Stimulated activated CD8-positive, alpha-beta memory T cell treated with anti-CD3 and anti-CD28 coated beads, Interleukin-4, amount 100 ng/mL, for 4 hours (primary cell): ENCODE measurements around the gene CPVL.

Source experiments
- DNase-seq, 2 donors: peaks; one replicate each; pipeline ENCODE4 v3.0.0-alpha.2; 2020; ENCODE audit warnings: low read depth in 2 of 2, low spot score in 1 of 2

CPVL gene

DNA sequence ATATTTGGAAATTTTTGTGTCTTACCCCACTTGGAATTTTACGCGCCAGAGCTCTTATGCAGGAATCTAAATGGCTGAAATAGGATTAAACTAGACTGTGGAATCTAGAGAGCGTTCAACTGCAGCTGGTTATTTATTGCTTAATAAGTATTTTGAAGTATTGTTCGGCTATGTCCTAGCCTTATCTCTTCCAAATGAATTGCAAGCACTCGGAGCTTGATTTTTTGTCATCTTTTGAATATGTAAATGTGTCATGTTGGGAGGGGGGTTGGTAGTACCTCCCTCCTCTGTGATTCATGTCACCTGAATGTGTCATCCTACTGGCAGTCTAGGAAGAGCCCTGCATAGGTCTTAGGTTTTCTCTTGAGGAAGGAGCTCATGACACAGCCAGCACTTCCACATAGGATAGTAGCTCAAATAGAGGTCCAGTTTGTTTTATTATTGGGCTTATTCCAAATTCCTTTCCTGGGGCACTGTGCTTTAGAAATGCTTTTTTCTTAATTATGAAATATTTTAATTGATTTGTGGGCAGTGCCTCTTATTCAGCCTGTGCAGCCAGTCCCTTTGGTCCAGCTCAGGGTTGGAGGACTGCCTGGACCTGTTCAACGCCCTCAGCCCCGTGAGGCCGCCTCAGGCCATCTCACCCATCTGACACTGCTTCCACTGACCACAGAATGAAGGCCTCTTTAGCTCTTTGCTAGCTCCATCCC lies 165.7 kb downstream of the CPVL start:
- DNase-seq, result no peak

DNA sequence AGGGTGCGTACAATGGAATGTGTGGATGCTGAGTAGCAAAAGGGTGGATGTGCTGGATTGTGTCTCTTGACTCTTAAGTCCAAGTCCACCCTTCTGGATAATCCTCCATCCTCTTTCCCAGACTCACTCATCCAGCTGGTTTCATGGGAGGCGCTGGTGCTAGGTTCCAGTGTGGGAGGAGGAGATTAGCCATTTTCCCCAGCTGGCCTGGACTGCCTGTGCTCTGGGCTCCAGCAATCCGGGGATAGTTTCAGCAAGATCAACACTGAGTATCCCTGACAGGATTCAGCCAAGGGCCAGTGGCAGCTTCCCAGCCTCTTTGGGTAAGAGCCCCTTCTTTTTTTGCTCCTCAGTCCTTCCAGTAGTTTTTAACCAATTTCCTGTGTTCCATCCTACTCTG lies 166.6 kb downstream of the CPVL start:
- no peak for DNase-seq

DNA sequence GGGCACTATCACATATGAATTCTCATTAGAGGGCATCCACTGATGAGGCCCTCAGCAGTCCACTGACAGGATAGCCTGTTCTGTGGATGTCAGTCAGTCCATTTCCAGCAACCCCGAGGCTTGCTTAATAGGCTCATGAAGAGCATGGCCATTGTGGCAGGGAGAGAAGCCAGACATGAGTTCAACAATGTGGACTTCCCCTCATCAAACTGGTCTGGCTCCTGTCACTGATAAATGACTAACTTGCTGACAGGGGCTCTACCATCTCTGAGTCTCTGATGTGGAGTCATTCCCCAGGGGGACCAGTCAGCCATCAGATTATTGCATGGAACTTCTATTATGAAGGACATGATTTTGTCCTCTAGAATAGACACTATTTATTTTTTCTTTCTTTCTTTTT lies 168.5 kb downstream of the CPVL start:
- no peak for DNase-seq

DNA sequence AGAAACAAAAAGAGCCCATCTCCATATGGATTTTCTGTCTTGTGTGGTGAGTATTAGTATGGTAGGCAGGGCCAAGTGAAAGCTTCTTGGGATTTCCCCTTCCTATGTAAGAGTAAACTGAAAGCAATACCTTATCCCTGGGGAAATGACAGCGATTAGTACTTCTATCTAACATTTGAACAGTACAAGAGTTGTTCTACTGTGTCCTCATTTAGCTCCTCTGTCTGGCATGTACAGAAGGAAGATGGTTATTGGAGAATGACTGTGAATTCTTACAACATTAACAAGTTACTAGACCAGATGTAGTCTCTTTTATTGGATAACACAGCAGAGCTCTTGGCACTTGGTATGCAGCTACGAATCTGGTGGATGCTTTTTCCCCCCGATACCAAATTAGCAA lies 170.3 kb downstream of the CPVL start:
- no peak for DNase-seq

DNA sequence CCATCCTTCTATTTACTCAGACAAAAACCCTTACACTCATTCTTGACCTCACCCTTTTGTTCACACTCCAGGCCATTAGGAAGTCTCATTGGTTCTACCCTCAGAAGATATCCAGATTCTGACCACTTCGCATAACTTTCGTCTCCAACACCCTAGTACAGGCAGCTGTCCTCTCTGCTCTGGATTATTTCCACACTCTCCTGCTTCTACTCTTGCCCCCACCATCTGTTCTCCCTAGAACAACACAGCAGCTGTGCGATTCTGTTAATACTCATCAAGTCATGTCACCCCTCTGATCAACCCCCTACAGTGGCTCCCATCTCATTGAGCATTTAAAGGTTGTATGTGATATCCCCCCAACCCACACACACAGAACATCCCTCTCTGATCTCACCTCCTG lies 172.7 kb downstream of the CPVL start:
- DNase-seq, result no peak

DNA sequence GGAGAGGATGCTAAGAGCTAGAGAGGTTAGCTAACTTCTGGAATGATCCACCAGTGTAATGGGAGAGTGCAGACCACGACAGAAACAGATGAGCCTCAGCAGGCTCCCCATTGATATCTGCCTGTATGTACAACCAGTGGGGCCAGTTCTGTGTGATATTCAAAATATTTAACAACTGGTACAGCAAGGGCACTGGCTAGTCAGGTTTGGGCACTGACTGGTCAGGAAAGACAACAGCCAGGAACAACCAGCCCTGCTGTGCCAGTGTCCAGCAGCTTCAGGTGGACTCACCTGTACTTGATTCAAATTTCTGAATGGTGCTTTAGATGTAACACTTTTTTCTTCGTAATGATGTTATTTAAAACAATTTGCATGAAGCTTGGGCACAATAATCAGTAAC lies 182.3 kb downstream of the CPVL start:
- no peak for DNase-seq

DNA sequence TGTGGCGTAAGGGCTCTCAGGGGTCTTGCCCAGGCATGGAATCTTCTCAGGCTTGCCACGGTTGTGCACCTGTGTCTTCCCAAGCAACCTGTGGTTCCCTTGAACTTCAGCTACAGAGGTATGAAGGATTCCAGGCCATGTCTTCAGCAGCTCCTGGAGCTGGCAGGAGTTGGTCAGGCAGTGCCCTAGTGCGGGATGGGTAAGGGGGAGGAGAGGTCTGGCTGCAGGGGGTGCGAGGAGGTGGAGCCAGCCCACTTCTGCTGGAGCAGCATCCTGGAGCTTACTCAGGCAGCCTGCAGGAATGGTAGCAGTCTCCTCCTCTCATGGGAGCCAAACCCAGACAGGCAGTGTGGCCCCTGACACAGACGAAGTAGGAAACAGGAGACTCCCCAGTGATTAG lies 184.4 kb downstream of the CPVL start:
- DNase-seq, result no peak

DNA sequence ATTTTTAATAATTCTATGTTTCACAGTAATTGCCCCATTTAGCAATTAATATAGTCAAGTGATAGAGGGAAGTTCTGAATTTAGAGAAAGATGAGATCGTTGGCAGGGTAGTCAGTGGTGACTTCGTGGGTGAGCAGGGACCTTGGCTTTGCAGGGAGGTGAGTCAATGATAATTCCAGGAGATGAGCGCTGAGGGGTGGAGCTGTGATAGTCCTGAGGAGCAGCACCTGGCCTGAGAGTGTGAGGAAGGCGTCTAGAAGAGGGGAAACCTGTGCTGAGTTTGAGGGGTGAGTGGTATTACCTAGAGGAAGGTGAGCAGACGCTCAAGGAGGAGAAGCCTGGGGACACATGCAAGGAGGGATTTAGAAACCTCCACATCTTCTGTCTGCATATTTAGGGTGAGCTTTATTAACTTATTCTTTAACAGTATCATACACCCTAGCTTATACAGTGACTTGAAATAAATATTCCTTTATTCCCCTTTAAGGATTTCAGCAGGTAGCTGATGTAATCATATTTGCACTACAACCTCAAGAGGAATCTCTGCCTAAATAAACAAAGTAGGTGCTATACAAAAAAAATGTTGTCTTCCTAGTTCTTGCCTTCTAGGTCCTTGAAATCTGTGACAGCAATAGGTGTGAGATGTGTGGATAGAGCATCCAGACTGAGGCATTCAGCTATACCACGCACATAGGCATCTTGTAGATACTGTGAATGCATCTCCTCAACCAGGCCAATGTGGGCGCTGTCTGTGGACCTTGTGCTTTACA lies 186.1 kb downstream of the CPVL start:
- DNase-seq, result no peak

DNA sequence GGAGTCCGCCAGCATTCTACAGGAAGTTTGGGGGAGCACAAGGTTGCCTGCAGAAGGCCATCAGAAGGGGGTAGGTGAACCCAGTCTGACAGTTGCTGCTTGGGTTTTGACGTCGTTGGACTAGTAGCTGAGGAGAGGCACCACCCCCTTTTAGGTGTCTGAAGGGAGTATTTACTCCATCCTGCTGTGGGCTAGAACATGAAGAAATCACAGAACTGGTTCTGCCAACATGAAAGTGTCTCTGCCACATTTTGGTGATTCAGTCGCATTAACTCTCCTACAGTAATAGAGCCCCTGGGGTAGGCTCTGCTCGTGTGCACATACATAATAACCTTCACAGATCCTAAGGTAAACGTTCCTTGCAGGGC lies 187.4 kb downstream of the CPVL start:
- DNase-seq, result no peak

DNA sequence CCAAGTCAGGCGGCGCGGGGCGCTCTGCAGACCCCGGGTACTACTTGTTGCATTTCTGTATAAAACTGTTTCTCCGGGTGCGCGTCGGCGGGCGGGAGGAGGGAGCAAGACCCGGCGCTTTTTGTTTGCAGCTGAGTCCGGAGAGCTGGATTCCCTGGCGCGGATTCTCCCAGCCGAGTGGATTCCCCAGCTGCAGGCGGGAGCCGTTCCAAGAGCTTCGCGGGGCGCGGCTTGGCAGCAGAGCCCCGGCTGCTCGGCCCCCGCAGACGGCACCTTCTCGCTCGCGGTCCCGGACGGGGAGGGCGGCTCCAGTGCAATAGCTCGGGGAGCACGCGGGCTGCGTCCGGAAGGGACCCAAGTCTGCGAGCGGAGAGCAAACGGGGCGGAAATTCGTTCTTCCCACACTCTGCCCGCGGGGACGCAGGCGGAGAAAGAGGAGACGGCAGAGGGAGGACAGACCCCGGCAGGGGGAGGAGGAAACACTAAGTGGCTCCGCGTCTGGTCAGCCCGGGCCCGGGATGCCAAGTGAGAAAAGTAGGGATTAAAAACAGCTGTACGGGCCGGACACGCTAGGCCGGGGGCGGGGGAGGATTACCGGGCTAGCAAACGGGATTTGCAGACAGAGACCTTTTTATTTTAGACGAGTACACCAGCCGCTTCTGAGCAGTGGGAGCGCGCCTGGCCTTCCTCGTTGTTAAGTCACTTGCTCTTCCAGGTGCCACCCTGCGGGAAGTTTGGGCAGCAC lies 187.9 kb downstream of the CPVL start, which contains the start of gene TRIL:
Gene TRIL (minus strand): TSS at position 96 of the 745 bp plus-strand sequence. CDS start 284 bp downstream, outside the sequence.
- no peak for DNase-seq

DNA sequence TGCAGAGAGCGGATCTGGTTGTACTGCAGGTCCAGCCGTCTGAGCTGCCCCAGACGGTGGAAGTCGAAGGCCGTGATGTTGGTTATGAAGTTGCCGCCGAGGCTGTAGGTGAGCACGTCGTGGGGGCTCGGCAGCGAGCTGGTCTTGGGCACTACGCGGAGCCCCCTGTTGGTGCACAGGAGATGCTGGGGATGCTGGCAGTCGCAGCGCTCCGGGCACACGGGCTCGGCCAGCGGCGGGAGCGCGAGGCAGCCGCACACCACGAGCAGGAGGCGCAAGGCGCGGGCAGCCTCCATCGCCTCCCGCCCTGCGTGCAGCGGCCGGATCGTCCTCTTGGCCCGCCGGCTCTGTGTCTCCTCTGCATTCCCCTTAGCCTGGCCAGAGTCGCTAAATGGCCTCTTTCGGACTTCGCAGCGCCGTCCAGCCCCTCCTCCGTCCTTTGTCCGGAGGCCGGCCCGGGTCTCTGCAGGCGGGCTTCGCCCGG lies 188.5 kb downstream of the CPVL start:
- no peak for DNase-seq

DNA sequence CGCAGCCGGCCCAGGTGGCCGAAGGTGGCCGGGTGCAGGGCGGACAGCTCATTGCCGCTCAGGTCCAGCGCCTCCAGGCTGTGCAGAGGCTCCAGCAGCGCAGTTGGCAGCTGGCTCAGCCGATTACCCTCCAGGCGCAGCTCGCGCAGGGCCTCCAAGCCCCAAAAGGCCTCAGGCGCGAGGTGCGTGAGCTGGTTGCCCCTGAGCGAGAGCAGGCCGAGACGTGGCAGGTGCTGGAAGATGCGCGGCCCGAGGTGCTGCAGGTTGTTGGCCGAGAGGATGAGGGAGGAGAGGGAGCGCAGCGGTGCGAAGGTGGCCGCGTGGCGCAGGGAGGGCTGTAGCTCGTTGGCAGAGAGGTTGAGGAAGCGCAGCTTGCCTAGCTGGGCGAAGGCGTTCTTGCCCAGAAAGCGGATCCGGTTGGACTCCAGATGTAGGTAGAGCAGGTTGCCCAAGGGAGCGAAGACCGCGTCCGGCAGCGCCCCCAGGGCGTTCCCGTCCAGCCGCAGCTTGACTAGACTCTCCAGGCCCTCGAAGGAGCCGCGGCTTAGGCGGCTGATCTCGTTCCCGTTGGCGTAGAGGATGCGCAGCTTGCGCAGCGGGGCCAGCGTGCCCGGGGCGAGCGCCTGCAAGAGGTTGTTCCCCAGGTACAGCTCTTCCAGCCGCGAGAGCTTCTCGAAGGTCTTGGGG lies 189.1 kb downstream of the CPVL start:
- DNase-seq, result no peak

DNA sequence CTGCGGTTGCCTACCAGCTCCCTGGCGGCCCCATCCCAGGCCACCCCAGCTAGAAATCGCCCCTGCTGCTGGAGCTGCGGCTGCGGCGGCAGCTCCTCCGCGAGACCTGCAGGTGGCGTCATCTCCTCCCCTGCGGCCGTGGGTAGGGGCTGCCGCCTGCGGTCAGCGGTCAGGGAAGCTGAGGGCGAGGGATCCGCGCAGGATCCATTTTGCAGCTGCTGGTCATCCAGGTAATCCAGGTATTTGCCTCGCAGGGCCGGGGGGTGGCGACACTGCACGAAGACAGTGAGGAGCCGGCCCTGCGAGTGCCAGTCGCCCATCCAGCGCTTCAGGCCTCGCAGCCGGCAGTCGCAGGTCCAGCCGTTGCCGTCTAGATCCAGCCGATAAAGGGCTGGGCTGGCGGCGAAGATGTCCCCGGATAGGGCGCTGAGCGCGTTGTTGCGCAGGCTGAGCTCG lies 189.7 kb downstream of the CPVL start:
- DNase-seq, result no peak

DNA sequence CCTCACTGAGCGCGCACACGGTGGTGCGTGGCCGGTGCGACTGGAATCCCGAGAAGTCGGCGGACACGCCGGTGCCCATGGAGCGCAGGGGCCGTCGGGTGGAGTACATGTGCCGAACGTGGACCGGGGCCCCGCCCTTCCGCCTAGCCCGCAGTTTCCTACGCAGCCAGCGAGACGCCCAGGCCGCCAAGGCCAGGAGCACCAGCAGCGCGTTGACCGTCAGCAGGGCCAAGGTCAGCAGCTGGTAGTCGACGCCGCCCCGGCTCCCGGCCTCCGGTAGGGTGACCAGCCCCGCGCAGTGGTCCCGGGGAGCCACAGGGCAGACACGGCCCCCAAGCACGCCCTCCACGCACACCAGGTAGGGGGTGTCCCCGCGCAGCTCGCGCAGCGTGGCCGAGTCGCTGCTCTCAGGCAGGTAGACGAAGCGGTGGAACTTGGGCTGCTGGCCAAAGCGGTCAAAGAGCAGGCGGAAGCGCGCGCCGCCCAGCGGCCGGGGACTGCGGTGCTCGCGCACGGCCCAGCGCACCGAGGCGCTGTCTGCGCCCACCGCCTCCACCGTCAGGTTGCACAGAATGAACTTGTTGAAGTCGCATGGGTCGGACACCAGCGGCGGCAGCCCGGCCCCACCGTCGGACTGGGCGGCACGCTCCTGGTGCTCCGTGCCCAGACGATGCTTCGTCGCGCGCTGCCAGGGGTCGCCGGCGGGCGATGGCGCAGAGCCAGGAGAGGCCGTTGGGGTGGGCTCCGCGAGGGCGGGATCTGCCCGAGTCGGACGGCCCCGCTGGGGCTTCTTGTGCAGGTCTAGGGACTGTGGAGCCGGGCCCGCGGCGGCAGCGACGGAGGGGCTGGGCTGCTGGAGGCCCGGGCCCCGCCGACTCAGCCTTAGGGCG lies 190.4 kb downstream of the CPVL start:
- no peak for DNase-seq

DNA sequence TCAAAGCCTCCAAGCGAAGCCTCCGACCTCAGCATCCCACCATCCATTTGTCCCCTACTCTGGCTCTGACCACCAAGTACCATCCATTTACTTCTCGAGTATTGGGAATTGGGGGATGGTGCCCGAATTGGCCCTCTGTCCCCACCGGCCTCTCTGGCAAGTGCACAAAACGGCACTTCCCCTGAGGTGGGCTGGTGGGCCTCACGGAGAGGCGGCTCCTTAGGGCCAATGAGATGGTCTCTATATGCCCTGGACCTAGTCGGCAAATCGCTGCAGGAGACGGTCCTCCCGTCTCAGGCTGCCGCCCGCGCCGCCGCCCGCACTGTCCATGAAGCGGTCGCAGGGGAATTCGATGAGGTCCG lies 191.0 kb downstream of the CPVL start:
- no peak for DNase-seq

DNA sequence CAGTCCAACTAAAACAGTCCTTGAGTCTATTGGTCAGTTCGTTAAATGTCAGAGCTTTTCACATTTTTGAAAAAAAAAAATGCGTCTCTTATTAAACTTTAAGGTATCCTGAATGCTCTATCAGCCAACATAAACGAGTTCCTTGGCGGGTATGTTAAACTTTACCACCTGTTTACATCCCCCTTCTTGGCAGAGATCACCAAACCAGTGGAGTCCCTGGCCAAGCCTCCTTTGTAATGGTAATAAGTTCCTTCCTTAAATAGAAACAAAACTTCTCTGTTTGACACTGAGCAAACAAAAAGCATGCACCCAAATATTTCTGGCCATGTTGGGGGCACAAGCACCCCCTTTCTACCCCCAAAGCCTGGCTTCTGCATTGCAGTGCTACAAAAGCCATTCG lies 191.4 kb downstream of the CPVL start:
- DNase-seq, result no peak

DNA sequence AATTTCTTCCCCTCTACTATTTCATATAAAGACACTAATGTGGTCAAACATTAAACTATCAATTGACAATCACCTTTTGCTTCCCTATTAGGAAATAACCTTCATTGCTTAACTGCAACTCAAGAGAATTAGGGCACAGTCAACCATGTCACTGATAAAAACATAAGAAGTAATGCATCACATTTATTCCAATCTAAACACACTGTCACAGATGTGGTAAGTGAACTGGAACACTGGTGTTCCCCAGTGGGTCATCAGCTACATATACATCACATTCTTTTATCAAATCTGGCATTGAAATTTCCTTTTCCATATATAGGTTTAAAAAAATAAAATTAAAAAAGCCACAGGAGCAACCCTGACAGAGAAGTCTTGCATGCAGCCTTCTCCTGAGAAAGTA lies 191.9 kb downstream of the CPVL start:
- no peak for DNase-seq

DNA sequence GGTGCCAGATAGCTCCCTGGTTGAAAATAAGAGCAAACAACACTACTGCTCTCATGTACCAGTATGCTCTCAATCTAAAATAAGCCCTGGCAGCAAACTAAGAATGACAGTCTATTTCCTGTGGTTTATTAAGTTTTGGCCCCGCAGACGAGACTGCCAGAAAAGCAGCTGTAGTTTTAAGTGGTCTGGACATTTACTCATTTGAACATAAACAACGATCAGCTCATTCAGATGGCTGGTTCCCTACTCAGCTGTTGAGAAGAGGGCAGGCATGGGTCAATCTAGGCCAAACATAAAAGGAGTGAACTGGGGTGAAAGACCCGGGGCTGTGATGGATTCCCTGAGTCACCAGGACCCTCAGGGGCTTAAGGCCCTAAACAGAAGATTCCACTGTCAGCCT lies 192.7 kb downstream of the CPVL start:
- no peak for DNase-seq
